Purkinje cell (primary cell): ENCODE results near the gene ATP6V1E1. TPM values are rescaled to one million over a fixed set of nuclear protein-coding genes. Genes with fewer than 3 reads are reported as not detected.

Experiments
- polyA plus RNA-seq: library from polyadenylated mRNA; unstranded; fragments of >200 nt; fragmentation: Nextera tagmentation; gene quantifications from 2 replicates; pipeline ENCODE4 v1.2.1, GENCODE V29; 2014

Gene ATP6V1E1
- 379 and 492 TPM in 2 replicates for polyA plus RNA-seq

GRCh38 chr22:17628406-17629172 lies at the start of gene ATP6V1E1:
ATP6V1E1 (minus strand) TSS chr22:17628749; CDS start chr22:17628635, 114 bp downstream.

GRCh38 chr22:17638432-17639246 lies 10.1 kb upstream of the ATP6V1E1 start, which contains the start of gene BCL2L13:
BCL2L13 (plus strand) TSS chr22:17638757; CDS start chr22:17655712, 16,955 bp downstream.

GRCh38 chr22:17562906-17563870 lies 65.4 kb downstream of the ATP6V1E1 start, which contains the start of gene SLC25A18:
SLC25A18 (plus strand) TSS chr22:17563498; CDS start chr22:17579945, 16,447 bp downstream.

Other genes with a start within 250 kb of the ATP6V1E1 start
- 0.15 and 0.86 TPM in 2 replicates for gene SLC25A18, start 65.3 kb downstream of the ATP6V1E1 start, polyA plus RNA-seq
- 7.5 and 9.0 TPM in 2 replicates for gene BCL2L13, start 10.0 kb upstream of the ATP6V1E1 start, polyA plus RNA-seq
- 15.6 and 28.8 TPM in 2 replicates for gene BID, start 145.7 kb upstream of the ATP6V1E1 start, polyA plus RNA-seq